Fibroblast of lung (primary cell): ENCODE data around the gene MYO6. TPM values are rescaled to one million over a fixed set of nuclear protein-coding genes. Genes with fewer than 3 reads are reported as not detected.

Source experiments
- DNase-seq, 2 donors: peaks; one replicate each; pipeline versions ENCODE4 v3.0.0 to v3.0.0-alpha.2; 2010; ENCODE audit warnings: low read depth in 2 of 2
- H2AFZ ChIP-seq: 2 replicates; pipeline ENCODE4 v1.5.1; 2012; ENCODE audit warnings: low read length, control low read depth, inconsistent platforms
- H3K27ac ChIP-seq: 2 replicates; pipeline ENCODE4 v1.5.1; 2011; ENCODE audit warnings: low read length, control low read depth; ENCODE audit not compliant: insufficient read depth
- H3K27me3 ChIP-seq: 2 replicates; pipeline ENCODE4 v1.5.1; 2011; ENCODE audit warnings: mild to moderate bottlenecking, low read length; ENCODE audit not compliant: control insufficient read depth, insufficient read depth
- H3K36me3 ChIP-seq: 2 replicates; pipeline ENCODE4 v1.5.1; 2011; ENCODE audit warnings: low read length; ENCODE audit not compliant: control insufficient read depth, insufficient read depth
- H3K4me1 ChIP-seq: 2 replicates; pipeline ENCODE4 v1.5.1; 2011; ENCODE audit warnings: low read length; ENCODE audit not compliant: control insufficient read depth, insufficient read depth; ENCODE audit errors: extremely low read depth
- H3K4me2 ChIP-seq: 2 replicates; pipeline ENCODE4 v1.5.1; 2011; ENCODE audit warnings: low read length, control low read depth; ENCODE audit not compliant: insufficient read depth; ENCODE audit errors: extremely low read depth
- H3K4me3 ChIP-seq, 4 experiments: fragments of 200-600 bp in 1 of 4; sonication (generic) in 1 of 4; replicated peaks in 1 of 4; 2 replicates each; pipeline ENCODE4 v1.5.1; 2011 to 2016; ENCODE audit warnings: low read length in 4 of 4, low read depth in 3 of 4, mild to moderate bottlenecking in 3 of 4, control low read depth in 2 of 4, inconsistent platforms in 1 of 4, mixed read lengths in 1 of 4; ENCODE audit not compliant: insufficient read depth in 1 of 4; ENCODE audit errors: control extremely low read depth in 1 of 4
- H3K79me2 ChIP-seq: 2 replicates; pipeline ENCODE4 v1.5.1; 2012; ENCODE audit warnings: mild to moderate bottlenecking, low read length, inconsistent platforms; ENCODE audit not compliant: control insufficient read depth, insufficient read depth
- H3K9ac ChIP-seq: 2 replicates; pipeline ENCODE4 v1.5.1; 2011; ENCODE audit warnings: mild to moderate bottlenecking, low read length, control low read depth; ENCODE audit not compliant: insufficient read depth
- H3K9me3 ChIP-seq: 2 replicates; pipeline ENCODE4 v1.5.1; 2012; ENCODE audit warnings: low read depth, low read length; ENCODE audit not compliant: control insufficient read depth, insufficient read depth
- H4K20me1 ChIP-seq: 2 replicates; pipeline ENCODE4 v1.5.1; 2011; ENCODE audit warnings: low read length; ENCODE audit not compliant: control insufficient read depth, insufficient read depth; ENCODE audit errors: extremely low read depth
- EZH2 ChIP-seq: IDR thresholded peaks from 2 replicates; pipeline ENCODE4 v1.5.1; 2012; ENCODE audit warnings: low read length, control low read depth, mild to moderate bottlenecking; ENCODE audit errors: missing control alignments
- polyA plus RNA-seq, 2 donors: library from polyadenylated mRNA; depleted of rRNA in 1 of 2; stranded (reverse) in 1 of 2; unstranded in 1 of 2; fragments of >200 nt; gene quantifications; 2 replicates each; pipeline ENCODE4 v1.2.1, GENCODE V29; 2011 to 2012; ENCODE audit warnings: missing spikeins in 1 of 2
- total RNA-seq: library from RNA; depleted of rRNA; stranded (reverse); fragments of >200 nt; gene quantifications from 2 replicates; pipeline ENCODE4 v1.2.1, GENCODE V29; 2014
- TF ChIP-seq, protein P1 (sequence below), 2 donors: IDR thresholded peaks in 1 of 2; conservative IDR thresholded peaks in 1 of 2; 1 replicate in 1 of 2; 2 replicates in 1 of 2; pipeline ENCODE4 v1.5.1; 2011 to 2012; ENCODE audit warnings: low read length in 2 of 2, control low read depth in 1 of 2, inconsistent platforms in 1 of 2, low read depth in 1 of 2, mild to moderate bottlenecking in 1 of 2

Gene MYO6
- total and polyA plus RNA-seq, 2 donors (not counting 1 experiment from before 2014, with no cell fraction given): 16.9 to 24.9 TPM

GRCh38 chr6:75794954-75795739 is 46.1 kb downstream of the MYO6 start:
- Histone ChIP-seq H3K4me3 (peak overlapping the region in 1 of 4 experiments; percentile 5), H3K4me1 (no peaks in the 10 kb centered on the region), H3K27ac (no peak overlapping the region), H3K27me3 (no peaks in the 10 kb centered on the region), H3K9ac (no peak overlapping the region), H4K20me1 (no peaks in the 10 kb centered on the region), H3K79me2 (no peaks in the 10 kb centered on the region), H3K9me3 (no peaks in the 10 kb centered on the region), H2AFZ (no peak overlapping the region), H3K4me2 (no peak overlapping the region), H3K36me3 (no peaks in the 10 kb centered on the region)
- TF ChIP-seq, protein P1, sequence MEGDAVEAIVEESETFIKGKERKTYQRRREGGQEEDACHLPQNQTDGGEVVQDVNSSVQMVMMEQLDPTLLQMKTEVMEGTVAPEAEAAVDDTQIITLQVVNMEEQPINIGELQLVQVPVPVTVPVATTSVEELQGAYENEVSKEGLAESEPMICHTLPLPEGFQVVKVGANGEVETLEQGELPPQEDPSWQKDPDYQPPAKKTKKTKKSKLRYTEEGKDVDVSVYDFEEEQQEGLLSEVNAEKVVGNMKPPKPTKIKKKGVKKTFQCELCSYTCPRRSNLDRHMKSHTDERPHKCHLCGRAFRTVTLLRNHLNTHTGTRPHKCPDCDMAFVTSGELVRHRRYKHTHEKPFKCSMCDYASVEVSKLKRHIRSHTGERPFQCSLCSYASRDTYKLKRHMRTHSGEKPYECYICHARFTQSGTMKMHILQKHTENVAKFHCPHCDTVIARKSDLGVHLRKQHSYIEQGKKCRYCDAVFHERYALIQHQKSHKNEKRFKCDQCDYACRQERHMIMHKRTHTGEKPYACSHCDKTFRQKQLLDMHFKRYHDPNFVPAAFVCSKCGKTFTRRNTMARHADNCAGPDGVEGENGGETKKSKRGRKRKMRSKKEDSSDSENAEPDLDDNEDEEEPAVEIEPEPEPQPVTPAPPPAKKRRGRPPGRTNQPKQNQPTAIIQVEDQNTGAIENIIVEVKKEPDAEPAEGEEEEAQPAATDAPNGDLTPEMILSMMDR (conservative IDR thresholded peaks at IDR 0.05 in 1 of 2, IDR thresholded peaks at IDR 0.05 in 1 of 2; ENCODE audit: low read depth in 1 of 2, low read length in 2 of 2): no peak
- TF ChIP-seq EZH2: no peak
- DNase-seq: peak in 1 of 2 donors; percentile 15

DNA sequence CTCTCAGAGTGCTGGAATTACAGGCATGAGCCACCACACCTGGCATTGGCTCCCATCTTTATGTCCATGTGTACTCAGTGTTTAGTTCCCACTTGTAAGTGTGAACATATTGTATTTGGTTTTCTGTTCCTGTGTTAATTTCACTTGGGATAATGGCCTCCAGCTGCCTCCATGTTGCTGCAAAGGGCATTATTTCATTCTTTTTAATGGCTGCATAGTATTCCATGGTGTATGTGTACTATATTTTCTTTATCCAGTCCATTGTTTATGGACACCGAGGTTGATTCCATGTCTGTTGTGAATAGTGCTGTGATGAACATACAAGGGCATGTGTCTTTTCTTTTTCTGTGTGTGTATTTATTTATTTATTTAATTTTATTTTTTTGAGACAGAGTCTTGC is 47.7 kb downstream of the MYO6 start:
- no peaks in the 10 kb centered on the region for H3K9me3 ChIP-seq
- H3K4me3 ChIP-seq: no peak overlapping the region
- H3K4me2 ChIP-seq: no peak overlapping the region
- H3K36me3 ChIP-seq: no peaks in the 10 kb centered on the region
- TF ChIP-seq, protein P1 (conservative IDR thresholded peaks at IDR 0.05 in 1 of 2, IDR thresholded peaks at IDR 0.05 in 1 of 2; ENCODE audit: low read depth in 1 of 2, low read length in 2 of 2): no peak
- TF ChIP-seq EZH2: no peak
- no peak overlapping the region for H2AFZ ChIP-seq
- no peaks in the 10 kb centered on the region for H3K27me3 ChIP-seq
- no peaks in the 10 kb centered on the region for H3K4me1 ChIP-seq
- no peak for DNase-seq
- H4K20me1 ChIP-seq: no peaks in the 10 kb centered on the region
- H3K27ac ChIP-seq: no peak overlapping the region
- H3K79me2 ChIP-seq: no peaks in the 10 kb centered on the region
- H3K9ac ChIP-seq: no peak overlapping the region

DNA sequence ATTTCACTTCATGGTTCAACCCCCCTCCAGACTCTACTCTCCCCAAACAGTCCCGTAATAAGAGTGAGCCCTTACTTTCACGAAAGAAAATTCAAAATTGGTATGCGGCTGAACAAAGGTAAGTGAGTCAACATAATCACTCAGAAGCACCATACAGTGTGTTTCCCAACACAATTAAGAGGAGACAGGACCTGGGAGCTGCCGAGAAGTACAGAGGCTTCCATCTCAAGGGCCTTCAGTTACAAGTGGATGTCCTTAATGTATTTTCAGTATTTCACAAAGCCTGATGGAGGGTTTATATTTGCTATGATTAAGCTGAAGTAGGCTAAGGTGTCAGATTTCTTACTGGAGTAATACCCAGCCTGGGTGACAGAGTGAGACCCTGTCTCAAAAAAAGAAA is 51.1 kb downstream of the MYO6 start:
- Histone ChIP-seq H3K9ac (no peak overlapping the region), H3K27me3 (no peaks in the 10 kb centered on the region), H3K36me3 (no peaks in the 10 kb centered on the region), H3K27ac (no peak overlapping the region), H3K4me3 (no peak overlapping the region), H2AFZ (no peak overlapping the region), H3K9me3 (no peaks in the 10 kb centered on the region), H4K20me1 (no peaks in the 10 kb centered on the region), H3K79me2 (no peaks in the 10 kb centered on the region), H3K4me2 (no peak overlapping the region), H3K4me1 (no peaks in the 10 kb centered on the region)
- TF ChIP-seq, protein P1 (conservative IDR thresholded peaks at IDR 0.05 in 1 of 2, IDR thresholded peaks at IDR 0.05 in 1 of 2; ENCODE audit: low read depth in 1 of 2, low read length in 2 of 2): no peak
- no peak for TF ChIP-seq EZH2
- DNase-seq: no peak
